HEK293T (cell line): ENCODE data around the gene SCRN2.

Experiments used
- BHLHE40 ChIP-seq: fragments of 450-650 bp; IDR thresholded peaks from 2 replicates; pipeline ENCODE4 v1.6.1; 2016; ENCODE audit warnings: mild to moderate bottlenecking, moderate library complexity, borderline replicate concordance
- ELF4 ChIP-seq: fragments of 450-650 bp; IDR thresholded peaks from 2 replicates; pipeline ENCODE4 v1.6.1; 2017; ENCODE audit warnings: antibody characterized with exemption
- NFRKB ChIP-seq: fragments of 450-650 bp; IDR thresholded peaks from 2 replicates; pipeline ENCODE4 v1.6.1; 2016; ENCODE audit warnings: mild to moderate bottlenecking, moderate library complexity

- no peak for TF ChIP-seq NFRKB
- TF ChIP-seq BHLHE40 = no peak
- TF ChIP-seq ELF4 = no peak
Measured at GRCh38 chr17:47815106-47815918, 25.8 kb downstream of the SCRN2 start.
